ENCODE data around the gene ZMYM1. TPM values are rescaled to one million over a fixed set of nuclear protein-coding genes. Genes with fewer than 3 reads are reported as not detected.
"Not testable (repeated sequence)": the region's sequence is repeated elsewhere in the genome, so short reads cannot be mapped to it uniquely, and the experiment has no call there.

Gene ZMYM1
- total RNA-seq, 2 experiments from 2014 or later = 7.3 to 7.9 TPM

- intact Hi-C loops (cut with micrococcal nuclease); H3K4me3 Mint-ChIP-seq: not testable (repeated sequence)
Observed at GRCh38 chr1:35142728-35143127, 63.5 kb downstream of the ZMYM1 start.

GRCh38 chr1:35143737-35144508 is 64.7 kb downstream of the ZMYM1 start:
- intact Hi-C loops (cut with micrococcal nuclease) = no loop called here
- no peak for DNase-seq
- CTCF ChIA-PET = interaction anchor here (0.6 kb wide), 1 partner anchor 28 kb away, joined by 3 read pairs; no protein-coding TSS in a partner anchor
- no peak overlapping the region for H3K4me3 Mint-ChIP-seq
- H3K4me1 Mint-ChIP-seq (ENCODE audit: low read depth) = peaks cover 12% of the 10 kb centered on the region
- no peak overlapping the region for H3K27ac Mint-ChIP-seq
- H3K9me3 Mint-ChIP-seq = no peaks in the 10 kb centered on the region
- H3K27me3 Mint-ChIP-seq (ENCODE audit: low read depth) = no peaks in the 10 kb centered on the region
- H3K36me3 Mint-ChIP-seq (ENCODE audit: low read depth) = no peaks in the 10 kb centered on the region

More at GRCh38 chr1:35142728-35143127, 63.5 kb downstream of the ZMYM1 start:
- not testable (repeated sequence) for H3K27ac Mint-ChIP-seq; H3K27me3 Mint-ChIP-seq (ENCODE audit: low read depth); H3K36me3 Mint-ChIP-seq (ENCODE audit: low read depth); DNase-seq; H3K9me3 Mint-ChIP-seq
- CTCF ChIA-PET = interaction anchor here (0.8 kb wide), 1 partner anchor 290 kb away, joined by 3 read pairs; no protein-coding TSS in a partner anchor
- peaks cover 12% of the 10 kb centered on the region for H3K4me1 Mint-ChIP-seq (ENCODE audit: low read depth)

GRCh38 chr1:35145892-35146549 is 66.8 kb downstream of the ZMYM1 start:
- H3K4me1 Mint-ChIP-seq (ENCODE audit: low read depth) = peaks cover 12% of the 10 kb centered on the region
- intact Hi-C loops (cut with micrococcal nuclease); H3K36me3 Mint-ChIP-seq (ENCODE audit: low read depth); CTCF ChIA-PET; H3K9me3 Mint-ChIP-seq; H3K27ac Mint-ChIP-seq; H3K27me3 Mint-ChIP-seq (ENCODE audit: low read depth); H3K4me3 Mint-ChIP-seq: not testable (repeated sequence)
- peak; percentile 10 for DNase-seq

- Mint-ChIP-seq H3K9me3 (no peaks in the 10 kb centered on the region), H3K27me3 (ENCODE audit: low read depth) (no peaks in the 10 kb centered on the region), H3K4me1 (ENCODE audit: low read depth) (peaks cover 5% of the 10 kb centered on the region), H3K4me3 (no peak overlapping the region), H3K36me3 (ENCODE audit: low read depth) (no peaks in the 10 kb centered on the region), H3K27ac (no peak overlapping the region)
- DNase-seq = no peak
- intact Hi-C loops (cut with micrococcal nuclease) = no loop called here
- CTCF ChIA-PET = no interaction called here
Observed at GRCh38 chr1:35151220-35151619, 72.0 kb downstream of the ZMYM1 start.

GRCh38 chr1:35164893-35165292 is 85.7 kb downstream of the ZMYM1 start:
- Mint-ChIP-seq H3K4me3 (no peak overlapping the region), H3K4me1 (ENCODE audit: low read depth) (no peaks in the 10 kb centered on the region), H3K9me3 (peaks cover 8% of the 10 kb centered on the region), H3K27ac (no peak overlapping the region), H3K27me3 (ENCODE audit: low read depth) (no peaks in the 10 kb centered on the region), H3K36me3 (ENCODE audit: low read depth) (peaks cover 2% of the 10 kb centered on the region)
- intact Hi-C loops (cut with micrococcal nuclease) = no loop called here
- DNase-seq = no peak
- CTCF ChIA-PET = interaction anchor here (0.6 kb wide), 1 partner anchor 1559 kb away, joined by 3 read pairs; no protein-coding TSS in a partner anchor

Other genes with a start within 250 kb of the ZMYM1 start
- gene SMIM12, start 219.6 kb upstream of the ZMYM1 start, total RNA-seq = 10 to 100 TPM; 37.6 to 38.6 TPM
- under 1 TPM; 0.69 to 0.74 TPM for gene DLGAP3, start 149.7 kb upstream of the ZMYM1 start, total RNA-seq
- 10 to 100 TPM; 18.2 to 19.9 TPM for gene TMEM35B, start 94.0 kb upstream of the ZMYM1 start, total RNA-seq
- gene ZMYM6, start 47.4 kb upstream of the ZMYM1 start, total RNA-seq = 10 to 100 TPM; 18.5 to 19.1 TPM
- gene SFPQ, start 113.8 kb downstream of the ZMYM1 start, total RNA-seq = 100 to 1,000 TPM; 260 to 269 TPM
- 10 to 100 TPM; 18.6 to 19.2 TPM for gene ZMYM4, start 189.3 kb downstream of the ZMYM1 start, total RNA-seq